ENCODE data around the gene RAB41. TPM values are rescaled to one million over a fixed set of nuclear protein-coding genes. Genes with fewer than 3 reads are reported as not detected.

Gene RAB41
- total and polyA plus RNA-seq, 2 donors (not counting 3 experiments of a cell fraction or from before 2014, with no cell fraction given), result not detected

GRCh38 chrX:70257423-70258288, 24.3 kb upstream of the RAB41 start:
- no peak for DNase-seq (ENCODE audit: low read depth, low spot score)
- no TSS peak for BruUV-seq (replicated peaks)
- Histone ChIP-seq H3K4me1 (ENCODE audit: control insufficient read depth, extremely low read depth, insufficient read depth, low read length) (no peaks in the 10 kb centered on the region), H3K9ac (replicated peaks; ENCODE audit: extremely low read depth, insufficient read depth, low read length) (no peak overlapping the region), H2AFZ (ENCODE audit: low read depth, low read length) (no peak overlapping the region), H3K4me3 (replicated peaks in 1 of 3; ENCODE audit: insufficient read depth in 1 of 3, low read depth in 1 of 3, low read length in 3 of 3) (no peak overlapping the region), H4K20me1 (replicated peaks; ENCODE audit: control insufficient read depth, extremely low read depth, insufficient read depth, low read length) (no peaks in the 10 kb centered on the region), H3K9me1 (replicated peaks; ENCODE audit: control insufficient read depth, extremely low read depth, insufficient read depth, low read length) (no peaks in the 10 kb centered on the region), H3K79me2 (ENCODE audit: control insufficient read depth, insufficient read depth, low read length) (no peaks in the 10 kb centered on the region), H3K36me3 (ENCODE audit: control insufficient read depth in 2 of 2, extremely low read depth in 1 of 2, insufficient read depth in 2 of 2, low read length in 2 of 2) (no peaks in the 10 kb centered on the region), H3K27ac (ENCODE audit: insufficient read depth, low read depth, low read length) (no peak overlapping the region), H3K27me3 (ENCODE audit: control insufficient read depth in 2 of 2, insufficient read depth in 2 of 2, low read length in 2 of 2) (no peaks in the 10 kb centered on the region), H3K4me2 (ENCODE audit: insufficient read depth, low read length) (no peak overlapping the region), H3K9me3 (replicated peaks; ENCODE audit: control insufficient read depth, insufficient read depth, low read length) (no peaks in the 10 kb centered on the region)
- CTCF ChIA-PET, result no interaction called here
- no peak for FAIRE-seq
- POLR2A ChIA-PET, result no interaction called here
- no peak for TF ChIP-seq EZH2 (IDR thresholded peaks at IDR 0.05; ENCODE audit: borderline replicate concordance, low read depth, low read length, severe bottlenecking)
- TF ChIP-seq MYC (IDR thresholded peaks at IDR 0.05; ENCODE audit: low read depth, low read length), result no peak
- TF ChIP-seq GATA2 (IDR thresholded peaks at IDR 0.05; ENCODE audit: insufficient read depth, insufficient read length, low read depth, low read length), result no peak
- TF ChIP-seq, protein P1, sequence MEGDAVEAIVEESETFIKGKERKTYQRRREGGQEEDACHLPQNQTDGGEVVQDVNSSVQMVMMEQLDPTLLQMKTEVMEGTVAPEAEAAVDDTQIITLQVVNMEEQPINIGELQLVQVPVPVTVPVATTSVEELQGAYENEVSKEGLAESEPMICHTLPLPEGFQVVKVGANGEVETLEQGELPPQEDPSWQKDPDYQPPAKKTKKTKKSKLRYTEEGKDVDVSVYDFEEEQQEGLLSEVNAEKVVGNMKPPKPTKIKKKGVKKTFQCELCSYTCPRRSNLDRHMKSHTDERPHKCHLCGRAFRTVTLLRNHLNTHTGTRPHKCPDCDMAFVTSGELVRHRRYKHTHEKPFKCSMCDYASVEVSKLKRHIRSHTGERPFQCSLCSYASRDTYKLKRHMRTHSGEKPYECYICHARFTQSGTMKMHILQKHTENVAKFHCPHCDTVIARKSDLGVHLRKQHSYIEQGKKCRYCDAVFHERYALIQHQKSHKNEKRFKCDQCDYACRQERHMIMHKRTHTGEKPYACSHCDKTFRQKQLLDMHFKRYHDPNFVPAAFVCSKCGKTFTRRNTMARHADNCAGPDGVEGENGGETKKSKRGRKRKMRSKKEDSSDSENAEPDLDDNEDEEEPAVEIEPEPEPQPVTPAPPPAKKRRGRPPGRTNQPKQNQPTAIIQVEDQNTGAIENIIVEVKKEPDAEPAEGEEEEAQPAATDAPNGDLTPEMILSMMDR (IDR thresholded peaks at IDR 0.05; ENCODE audit: extremely low read depth in 1 of 2, insufficient read depth in 1 of 2, low read depth in 1 of 2, low read length in 2 of 2), result no peak
- no peak for TF ChIP-seq FOS (IDR thresholded peaks at IDR 0.05; ENCODE audit: borderline replicate concordance, insufficient read depth, low read length)
- intact Hi-C loops (cut with micrococcal nuclease) (no loop called here), dilution Hi-C loops (cut with MboI; ENCODE audit: extremely low pct_ligation_motif_present, low sequenced_read_pairs) (no loop called here)
